Stimulated activated CD4-positive, alpha-beta T cell treated with anti-CD3 and anti-CD28 coated beads, Interleukin-4, amount 100 ng/mL, for 4 hours (primary cell): ENCODE results near the gene THSD4.
"Not testable (repeated sequence)": the region's sequence is repeated elsewhere in the genome, so short reads cannot be mapped to it uniquely, and the experiment has no call there.

Experiments used
- DNase-seq, 2 experiments: peaks; one replicate each; pipeline ENCODE4 v3.0.0-alpha.2; 2020

The THSD4 gene

DNA sequence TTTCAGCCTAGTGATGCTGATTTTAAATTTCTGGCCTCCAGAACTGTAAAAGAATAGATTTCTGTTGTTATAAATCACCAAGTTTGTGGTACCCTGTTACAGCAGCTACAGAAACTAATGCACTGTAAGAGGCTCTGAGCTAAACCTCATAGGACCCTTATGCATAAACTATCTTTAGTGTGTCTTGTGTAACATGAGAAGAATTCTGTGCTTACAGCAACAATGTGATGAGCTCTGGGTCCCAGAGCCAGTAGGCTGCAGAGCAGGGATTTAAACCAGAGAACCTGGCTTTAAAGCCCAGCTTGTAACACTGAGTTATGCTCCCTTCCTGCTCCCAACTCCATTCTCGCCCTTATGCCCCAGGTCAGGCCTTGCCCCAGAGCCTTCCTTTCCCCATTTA is 113.1 kb downstream of the THSD4 start:
- DNase-seq = no peak

DNA sequence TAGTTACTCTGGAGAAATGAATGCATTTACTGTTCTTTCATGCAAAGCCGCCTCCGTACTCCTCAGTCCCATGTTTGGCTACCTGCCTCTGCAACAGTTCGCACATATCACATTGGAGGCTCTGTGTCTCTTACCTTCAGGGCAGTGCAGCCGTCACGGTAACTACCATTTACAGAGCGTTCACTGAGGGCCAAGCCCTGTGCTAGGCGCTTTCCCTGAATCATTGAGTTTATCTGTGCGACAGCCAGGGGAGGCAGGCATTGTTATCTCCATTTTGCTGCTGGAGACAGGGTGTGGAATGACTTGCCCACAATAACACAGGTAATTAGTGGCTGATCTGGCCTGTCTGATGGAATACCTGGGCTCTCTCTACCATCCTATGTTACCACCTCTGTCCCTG is 115.0 kb downstream of the THSD4 start:
- DNase-seq = no peak

DNA sequence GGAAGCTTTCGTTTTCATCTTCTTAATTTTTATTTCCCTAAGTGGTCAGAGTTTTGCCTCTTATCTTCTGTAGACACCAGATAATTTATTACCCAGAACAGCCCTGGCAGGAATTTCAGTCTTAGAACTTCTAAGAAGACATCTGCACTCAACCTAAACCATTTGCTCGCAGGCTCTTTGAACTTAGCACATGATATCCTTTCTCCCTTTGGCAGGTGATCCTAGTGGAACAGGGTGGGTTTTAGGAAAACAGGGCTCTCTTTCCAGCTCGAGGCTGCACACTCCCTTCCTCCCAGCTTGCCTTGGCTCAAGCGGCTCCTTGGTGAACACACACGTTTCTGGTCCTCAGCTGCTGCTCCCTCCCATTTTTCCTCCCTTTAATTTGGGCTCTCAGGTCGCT is 116.5 kb downstream of the THSD4 start:
- DNase-seq = no peak

DNA sequence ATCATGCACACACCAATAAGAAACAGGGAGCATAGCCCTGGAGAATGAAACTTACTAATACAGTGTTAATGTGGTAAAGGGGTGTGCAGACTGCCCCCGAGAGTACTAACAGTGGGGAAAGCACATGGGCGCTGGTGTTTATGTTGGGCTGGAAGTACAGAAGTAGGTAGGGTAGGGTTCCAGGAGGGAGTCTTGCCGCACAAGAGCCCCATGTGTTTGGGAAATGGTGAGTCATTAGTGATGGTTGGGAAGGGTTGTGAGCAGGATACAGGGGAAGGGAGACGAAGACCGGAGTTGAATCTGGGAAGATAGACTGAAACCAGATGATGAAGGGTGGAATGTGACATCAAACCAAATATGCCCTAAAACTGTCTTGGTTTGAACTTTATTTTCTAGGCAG is 117.1 kb downstream of the THSD4 start:
- no peak for DNase-seq

DNA sequence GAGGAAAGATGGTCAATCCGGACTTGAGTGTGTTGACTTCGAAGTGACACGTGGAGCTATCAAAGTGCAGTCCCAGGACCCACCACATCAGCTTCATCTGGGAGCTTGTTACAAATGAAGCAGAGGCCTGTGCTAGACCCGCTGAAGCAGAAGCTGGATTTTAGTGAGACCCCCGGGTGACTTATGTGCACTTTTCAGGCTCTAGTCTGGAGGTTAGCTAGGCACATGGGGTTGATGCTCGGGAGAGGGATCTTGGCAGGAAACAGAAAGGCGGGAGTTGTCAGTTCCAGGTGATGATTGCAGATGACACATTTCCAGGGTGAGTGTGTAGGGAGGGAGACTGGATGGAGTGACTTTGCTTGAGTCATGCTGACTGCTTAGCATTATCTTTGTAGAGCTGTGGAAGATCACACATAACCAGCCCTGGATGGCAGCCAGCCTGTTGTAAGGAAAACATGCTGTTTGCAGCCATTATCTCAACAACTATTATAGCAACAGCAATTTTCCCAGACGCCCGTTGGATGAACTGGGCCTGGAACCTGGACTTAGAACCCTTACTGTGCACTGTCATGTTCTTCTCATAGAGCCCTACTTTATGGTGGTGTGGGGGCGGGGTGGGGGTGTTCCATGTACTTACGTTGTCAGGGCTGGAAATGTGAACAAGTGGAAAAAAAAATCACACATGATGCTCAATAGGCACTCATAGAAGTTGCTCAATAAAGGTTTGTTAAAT is 122.4 kb downstream of the THSD4 start:
- DNase-seq = no peak

DNA sequence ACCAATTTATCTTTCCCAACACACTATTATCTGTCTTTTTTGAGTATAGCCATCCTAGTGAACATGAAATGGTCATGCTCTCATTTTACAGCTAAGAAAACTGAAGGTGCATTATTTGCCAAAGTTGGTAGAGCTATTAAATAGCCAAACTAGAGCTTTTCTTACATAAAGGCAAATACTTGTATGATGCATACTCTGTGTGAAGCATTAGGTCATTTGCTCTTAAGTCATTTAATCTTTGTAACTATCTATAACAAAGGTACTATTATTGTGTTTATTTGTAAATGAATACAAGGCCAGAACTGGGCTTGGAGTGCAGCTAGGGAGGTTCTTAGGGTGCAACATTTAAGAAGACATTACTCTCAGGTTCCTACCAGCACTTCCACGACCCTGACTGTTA is 123.7 kb downstream of the THSD4 start:
- DNase-seq = no peak

DNA sequence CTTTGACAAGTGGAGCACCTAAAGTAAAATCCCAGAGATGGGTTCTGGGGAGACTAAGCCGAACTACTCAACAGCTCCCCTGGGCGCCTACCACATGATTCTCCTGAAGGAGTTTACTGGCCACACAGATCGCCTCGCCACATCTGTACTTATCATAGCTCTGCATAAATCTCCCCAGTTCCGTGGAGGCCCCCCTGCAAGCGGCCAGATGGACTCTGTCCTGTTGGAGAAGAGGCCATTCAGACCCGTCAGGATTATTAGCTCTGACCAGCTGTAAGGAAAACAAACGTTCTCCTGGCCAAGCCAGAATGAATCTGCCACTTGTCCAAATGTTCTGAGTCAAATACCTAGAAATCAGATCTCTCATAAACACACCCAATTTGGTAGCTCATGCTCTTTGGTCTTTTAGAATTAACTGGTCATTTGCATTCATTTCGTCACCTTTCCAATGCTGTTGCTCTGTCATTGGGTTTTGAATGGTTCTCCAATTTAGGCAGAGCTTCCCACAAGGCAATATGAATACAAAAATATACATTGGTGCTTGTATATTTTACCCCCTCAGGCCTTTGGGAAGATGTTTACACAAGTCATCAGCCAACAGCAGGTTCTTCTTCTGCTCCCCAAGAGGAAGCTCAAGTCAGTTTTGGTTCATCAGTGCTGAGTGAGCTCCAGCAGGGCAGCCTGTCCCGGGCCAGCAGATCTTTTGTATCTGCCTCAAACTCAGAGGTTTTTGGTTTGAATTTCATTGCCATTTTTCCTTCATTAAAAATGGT is 124.5 kb downstream of the THSD4 start:
- DNase-seq = no peak

DNA sequence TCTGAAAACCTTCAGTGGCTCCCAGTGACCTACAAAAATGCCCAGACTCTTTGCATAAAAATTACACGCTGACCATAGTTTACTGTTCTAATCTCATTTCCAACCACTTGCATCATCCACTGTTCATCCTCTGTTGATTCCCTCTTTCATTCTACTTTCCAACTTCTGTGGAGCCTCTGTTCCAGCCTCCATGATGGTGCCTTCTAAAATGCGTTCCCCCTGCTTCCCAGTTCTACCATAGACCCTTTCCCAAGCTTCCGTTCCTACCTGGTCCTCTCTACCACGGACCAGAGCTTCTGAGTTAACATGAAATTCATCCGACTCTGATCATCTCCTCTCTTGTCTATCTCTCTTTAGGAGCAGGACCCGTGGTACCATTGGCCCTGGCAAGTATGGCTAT is 127.0 kb downstream of the THSD4 start:
- no peak for DNase-seq

DNA sequence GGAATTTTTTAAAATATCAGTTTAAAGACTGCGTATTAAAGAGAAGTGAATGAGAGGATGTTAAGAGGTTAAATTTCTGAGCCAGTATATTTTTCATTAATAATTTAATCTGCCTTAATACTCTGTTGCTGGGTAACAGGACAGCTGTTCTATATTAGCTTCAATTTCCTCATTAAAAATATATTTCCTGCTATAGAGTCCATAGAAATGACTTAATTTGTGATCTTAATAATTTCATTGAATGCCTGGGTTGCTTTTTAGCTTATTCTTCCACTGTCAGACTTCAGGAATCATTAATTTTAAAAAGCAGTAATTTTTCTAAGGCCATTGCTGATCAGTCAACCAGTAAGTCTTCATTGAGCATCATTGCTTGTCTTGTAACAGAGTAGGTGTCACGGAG is 129.0 kb downstream of the THSD4 start:
- DNase-seq = no peak

DNA sequence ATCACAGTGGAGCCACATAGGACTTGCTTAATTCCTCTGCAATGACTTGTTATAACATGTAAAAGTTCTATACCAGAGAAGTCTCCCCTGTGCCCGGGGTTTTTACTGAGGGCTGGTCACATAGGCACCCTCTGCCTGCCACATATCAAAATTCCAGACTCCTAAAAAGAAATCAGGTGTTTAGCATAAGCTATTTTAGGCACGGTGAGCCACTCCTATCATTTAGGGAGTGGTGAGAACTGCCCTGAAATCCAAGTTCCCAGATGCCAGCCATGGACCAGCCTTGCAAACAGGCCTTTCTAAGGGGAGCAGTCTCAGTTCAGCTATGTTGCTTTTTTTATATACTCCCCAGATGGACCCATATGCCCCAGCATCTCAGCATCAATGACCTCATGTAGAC is 130.3 kb downstream of the THSD4 start:
- no peak for DNase-seq

DNA sequence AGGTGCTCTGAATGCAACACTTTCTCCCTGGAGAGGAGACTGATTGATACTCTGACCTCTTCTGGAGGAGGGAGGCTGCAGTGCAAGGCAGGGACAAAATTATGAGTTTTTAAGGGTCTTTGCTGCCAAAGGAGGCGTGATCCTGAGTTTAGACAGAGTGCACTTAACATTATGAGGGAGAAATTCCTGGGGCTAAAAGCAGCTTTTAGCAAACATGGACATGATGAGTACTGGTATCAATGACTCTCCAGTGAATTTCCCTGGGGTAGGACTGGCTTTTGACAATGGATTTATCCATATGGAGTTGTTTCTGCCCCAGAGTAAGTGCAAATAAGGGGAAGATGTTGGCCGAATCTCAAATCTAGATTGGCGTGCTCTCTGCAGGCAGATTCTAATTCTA is 133.1 kb downstream of the THSD4 start:
- no peak for DNase-seq

DNA sequence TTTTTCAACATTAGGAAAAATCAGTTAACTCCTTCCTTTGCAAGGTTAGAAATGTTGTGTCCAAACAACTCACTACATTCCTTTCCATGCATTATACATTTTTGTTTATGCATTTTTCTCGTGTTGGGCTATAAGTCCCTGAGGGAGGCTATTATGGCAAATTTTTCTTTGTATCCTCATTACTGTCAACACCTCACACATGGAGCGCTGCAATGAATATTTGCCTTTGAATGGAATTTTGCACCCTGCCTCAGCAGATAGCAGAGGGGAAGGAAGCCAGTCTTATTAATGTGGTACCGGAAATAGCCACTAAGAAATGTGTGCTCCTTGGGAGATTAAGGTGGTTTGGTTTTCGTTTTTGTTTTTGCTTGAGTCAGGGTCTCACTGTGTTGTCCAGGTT is 134.7 kb downstream of the THSD4 start:
- DNase-seq = no peak

DNA sequence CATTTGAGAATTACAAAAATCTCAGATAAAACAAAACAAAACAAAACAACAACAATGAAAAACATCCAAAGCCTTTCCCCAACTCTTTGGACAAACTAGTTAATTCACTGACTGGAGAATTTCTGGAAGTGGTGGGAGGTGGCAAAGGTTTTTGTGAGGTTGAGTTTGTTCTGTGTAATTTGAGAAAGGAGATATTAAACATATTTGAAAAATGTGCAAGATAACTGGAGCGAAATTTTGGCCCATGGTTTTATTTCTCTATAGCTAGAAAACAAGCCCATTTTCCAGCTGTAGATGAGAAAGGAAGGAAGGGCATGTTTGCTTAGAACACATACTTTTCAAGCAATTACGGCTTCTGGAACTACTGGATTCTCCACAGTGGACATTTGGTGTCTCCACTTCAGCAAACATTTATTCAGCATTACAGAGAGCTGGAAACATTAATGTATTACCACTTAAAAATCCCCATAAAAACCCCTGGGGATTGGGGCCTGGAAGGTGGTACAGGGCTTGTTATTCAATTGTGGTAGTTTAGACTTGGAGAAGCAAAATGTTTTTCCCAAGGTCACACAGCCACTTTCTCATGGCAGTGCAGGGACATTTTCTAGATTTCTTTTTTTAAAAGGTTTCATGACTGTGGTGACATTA is 135.8 kb downstream of the THSD4 start:
- no peak for DNase-seq

DNA sequence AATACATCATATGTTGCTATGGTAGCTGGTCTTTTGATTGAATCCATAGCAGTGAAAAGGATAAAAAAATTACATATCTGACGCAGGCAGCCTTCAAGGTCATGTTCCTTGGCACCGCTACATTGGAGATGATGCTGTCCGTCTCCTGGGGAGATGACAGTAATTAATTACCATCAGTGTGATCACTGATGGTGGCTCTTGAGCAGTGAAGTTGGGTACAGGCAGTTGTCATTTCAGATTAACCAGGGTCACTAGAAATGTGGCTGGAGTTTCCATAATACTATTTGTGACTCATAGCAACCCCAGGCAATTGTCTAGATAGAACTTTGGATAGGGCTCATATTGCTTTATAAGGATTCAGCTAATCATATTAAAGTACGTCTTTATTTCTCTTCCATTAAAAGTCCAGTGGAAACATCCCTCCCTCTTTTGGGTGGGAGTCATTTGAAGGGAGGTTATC is 136.3 kb downstream of the THSD4 start:
- no peak for DNase-seq

DNA sequence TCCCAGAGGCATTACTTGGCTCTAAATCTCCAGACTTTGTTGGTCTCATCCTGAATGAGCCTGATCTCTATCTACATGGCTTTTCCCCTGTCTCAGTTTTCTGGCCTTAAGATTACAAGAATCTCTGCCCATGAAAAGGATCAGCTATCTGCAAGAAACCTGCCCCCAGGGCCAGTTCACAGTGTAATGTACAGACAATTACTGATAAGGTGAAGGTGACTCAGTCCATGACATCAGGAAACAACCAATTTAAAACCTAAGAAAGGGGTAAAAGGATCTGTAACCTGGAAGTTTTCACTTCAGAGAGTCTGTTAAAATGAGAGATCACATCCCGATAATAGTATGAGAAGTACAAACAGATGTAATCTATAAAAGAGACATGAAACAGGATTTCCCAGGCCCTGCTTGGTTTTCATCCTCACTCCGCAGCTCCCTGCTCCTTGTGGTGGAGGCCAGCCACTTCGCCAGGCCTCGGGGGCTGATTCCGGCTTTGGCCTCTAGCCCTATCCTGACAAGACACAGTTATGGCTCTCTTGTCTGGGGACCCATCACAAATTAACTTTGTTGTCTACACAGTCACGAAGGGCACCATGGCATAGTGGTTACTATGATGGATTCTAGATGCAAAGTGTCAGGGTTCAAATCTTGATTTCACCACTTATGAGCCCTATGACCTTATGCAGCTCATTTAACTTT is 136.9 kb downstream of the THSD4 start:
- DNase-seq = no peak

DNA sequence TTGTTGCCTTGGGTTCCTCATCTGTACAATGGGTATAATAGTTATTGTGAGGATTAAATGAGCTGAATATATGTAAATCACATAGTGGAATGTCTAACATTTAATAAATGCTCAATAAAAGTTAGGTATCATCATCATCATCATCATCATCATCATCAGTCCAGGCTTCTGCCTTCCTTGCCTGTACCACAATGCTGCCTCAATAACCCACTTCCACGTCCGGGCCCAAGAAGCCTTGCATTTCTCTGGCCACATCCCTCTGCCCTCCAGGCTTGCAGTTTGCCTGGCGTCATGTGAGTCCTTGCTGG is 137.4 kb downstream of the THSD4 start:
- DNase-seq = no peak

DNA sequence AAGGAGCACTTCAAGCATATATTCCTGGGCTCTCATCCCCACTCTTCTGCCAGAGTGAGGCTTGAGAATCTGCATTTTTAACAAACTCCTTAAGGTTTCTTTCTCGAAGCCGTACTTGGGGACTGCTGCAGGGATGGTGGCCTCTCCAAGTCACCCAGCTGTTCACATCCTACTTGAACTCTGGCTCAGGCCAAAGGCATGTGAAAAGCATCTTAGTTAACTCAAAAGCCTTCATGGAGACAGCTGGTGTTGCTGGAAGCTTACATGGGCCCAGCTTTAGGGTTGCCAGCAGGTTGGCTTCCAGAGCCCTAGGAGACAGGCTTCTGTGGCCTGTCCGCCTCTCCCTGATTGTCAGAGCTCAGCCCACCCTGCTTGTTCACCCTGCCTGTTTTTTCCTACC is 139.2 kb downstream of the THSD4 start:
- no peak for DNase-seq

DNA sequence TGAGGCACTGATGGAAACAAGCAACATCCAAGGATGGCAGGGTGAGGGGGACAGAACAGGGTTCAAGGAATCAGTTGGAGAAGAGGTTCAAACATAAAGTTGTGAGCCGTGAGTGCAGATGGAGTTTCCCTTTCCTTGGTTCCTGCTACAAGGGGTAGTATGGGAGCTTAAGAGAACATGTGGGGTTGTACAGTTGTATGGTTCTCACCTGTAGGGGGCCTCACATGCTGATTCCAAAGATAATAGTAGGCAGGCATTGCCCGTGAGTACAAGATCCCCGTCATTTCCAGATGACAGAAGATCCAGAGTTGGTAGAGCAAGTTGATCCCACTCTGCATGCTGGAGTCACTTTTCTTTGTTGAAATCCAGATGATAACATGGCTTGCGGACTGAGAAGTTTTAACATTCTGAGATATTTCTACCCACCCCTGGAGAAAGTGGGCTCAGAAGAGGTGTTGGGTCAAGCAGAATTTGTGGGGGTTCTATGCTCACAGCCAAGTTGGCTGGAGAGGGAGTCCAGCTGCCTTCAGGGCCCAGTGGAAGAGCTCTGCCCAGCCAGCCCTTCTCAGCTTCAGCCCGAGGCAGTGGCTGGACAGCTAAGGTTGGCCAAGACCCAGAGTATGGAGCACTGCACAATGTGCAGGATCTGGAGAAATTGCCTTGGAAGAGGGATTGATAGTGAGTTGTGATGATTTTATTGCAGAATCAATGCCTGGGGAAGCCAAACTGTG is 141.8 kb downstream of the THSD4 start:
- DNase-seq = no peak

DNA sequence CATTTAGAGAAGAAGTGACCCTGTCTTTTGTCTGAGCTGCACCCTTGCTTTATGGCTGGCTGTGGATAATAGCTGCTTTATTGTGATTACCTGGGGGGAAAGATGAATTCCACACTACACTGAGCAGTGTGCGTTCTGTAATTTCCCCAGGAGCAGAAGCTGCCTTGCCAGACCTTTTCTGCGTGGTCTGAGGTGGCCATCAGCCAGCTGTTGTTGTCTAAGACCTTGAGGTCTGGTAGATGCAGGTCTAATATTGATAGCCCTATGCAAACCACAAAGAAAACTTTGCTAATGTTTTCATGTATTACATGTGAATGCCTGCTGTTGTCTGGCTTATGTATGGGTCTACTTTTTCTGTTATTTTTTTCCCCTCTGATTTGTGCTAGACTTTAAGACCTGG is 144.6 kb downstream of the THSD4 start:
- no peak for DNase-seq

DNA sequence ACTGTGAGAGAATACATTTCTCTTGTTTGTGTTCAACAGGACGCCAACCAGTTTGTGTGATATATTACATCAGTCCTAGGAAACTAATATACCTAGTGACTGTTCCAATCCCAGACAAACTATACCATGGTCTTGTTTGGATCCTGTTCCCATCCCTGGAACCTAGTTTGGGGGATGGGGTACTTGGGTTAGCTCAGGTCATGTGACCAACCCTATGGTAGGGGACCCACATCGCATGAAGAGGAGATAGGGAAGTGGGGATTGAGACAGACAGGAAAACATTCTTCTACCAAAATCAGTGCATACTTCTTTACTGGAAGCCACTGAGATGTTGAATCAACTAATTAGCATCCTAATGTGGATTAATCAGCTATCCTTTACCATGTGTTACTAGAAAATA is 146.1 kb downstream of the THSD4 start:
- no peak for DNase-seq

DNA sequence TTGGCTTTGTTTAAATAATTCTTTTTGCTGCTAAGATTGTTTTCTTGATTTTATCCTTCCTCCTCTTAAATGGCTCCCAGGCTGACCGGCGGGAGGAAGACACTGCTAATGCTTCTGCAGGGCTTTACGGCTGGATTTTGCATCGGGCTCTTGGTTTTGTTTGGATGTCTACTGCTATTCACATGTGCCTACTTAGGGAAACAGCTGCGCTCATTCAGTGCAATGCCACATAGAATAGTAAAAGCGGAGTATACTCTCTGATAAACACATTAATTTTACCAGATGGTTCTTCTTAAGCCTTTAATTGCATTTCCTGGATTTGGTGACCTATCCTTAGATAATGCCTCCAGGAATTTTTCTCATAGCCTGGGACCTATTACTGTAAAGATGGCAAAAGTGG is 146.6 kb downstream of the THSD4 start:
- no peak for DNase-seq

DNA sequence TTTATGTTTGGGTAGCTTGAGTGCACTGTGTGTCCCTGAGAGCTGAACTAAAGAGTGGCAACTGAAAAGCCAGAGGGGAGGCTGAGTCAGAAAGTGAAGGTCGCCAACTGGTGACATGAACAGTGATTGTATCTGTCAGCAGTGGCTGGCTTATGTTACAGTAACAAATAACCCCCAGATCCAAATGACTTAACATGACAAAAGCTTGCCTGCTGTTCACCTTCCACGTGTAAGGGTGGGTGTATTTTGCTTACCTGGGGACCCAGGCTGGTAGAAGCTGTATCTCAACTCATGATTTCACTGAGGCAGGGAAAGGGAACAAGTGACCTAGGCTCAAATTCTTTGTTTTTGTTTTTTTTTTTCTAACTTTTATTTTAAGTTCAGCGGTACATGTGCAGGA is 147.3 kb downstream of the THSD4 start:
- no peak for DNase-seq

DNA sequence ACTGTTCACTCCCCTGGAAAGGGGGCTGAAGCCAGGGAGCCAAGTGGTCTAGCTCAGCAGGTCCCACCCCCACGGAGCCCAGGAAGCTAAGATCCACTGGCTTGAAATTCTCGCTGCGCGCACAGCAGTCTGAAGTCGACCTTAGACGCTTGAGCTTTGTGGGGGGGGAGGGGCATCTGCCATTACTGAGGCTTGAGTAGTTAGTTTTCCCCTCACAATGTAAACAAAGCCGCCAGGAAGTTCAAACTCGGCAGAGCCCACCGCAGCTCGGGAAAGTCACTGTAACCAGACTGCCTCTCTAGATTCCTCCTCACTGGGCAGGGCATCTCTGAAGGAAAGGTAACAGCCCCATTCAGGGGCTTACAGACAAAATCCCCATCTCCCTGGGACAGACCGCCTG is 150.3 kb downstream of the THSD4 start:
- not testable (repeated sequence) for DNase-seq
